Gastroesophageal sphincter (tissue), 4 donors: ENCODE results near the gene DAZAP2. TPM values are rescaled to one million over a fixed set of nuclear protein-coding genes. Genes with fewer than 3 reads are reported as not detected.

Experiments used
- ATAC-seq: fragments of 150-250 bp; one replicate; pipeline ENCODE4 v1.9.1; 2016; ENCODE audit warnings: mild to moderate bottlenecking, moderate library complexity
- H3K27ac ChIP-seq, 4 donors: fragments of 200-600 bp; sonication (generic) in 3 of 4; 1 replicate in 3 of 4; 2 replicates in 1 of 4; pipeline ENCODE4 v1.5.1; 2016 to 2019
- H3K27me3 ChIP-seq: fragments of 200-600 bp; sonication (generic); one replicate; pipeline ENCODE4 v1.5.1; 2019
- H3K36me3 ChIP-seq, 2 donors: fragments of 200-600 bp; sonication (generic); one replicate each; pipeline ENCODE4 v1.5.1; 2019; ENCODE audit warnings: control low read depth in 1 of 2
- H3K4me1 ChIP-seq, 3 donors: fragments of 200-600 bp; sonication (generic); 1 replicate in 2 of 3; 2 replicates in 1 of 3; pipeline ENCODE4 v1.5.1; 2016 to 2019; ENCODE audit warnings: control low read depth in 2 of 3
- H3K4me3 ChIP-seq, 2 donors: fragments of 200-600 bp; sonication (generic); one replicate each; pipeline ENCODE4 v1.5.1; 2019; ENCODE audit warnings: mild to moderate bottlenecking in 1 of 2, moderate library complexity in 1 of 2
- H3K9me3 ChIP-seq, 3 donors: fragments of 200-600 bp; sonication (generic); one replicate each; pipeline ENCODE4 v1.5.1; 2017 to 2019; ENCODE audit warnings: control low read depth in 2 of 3
- CTCF ChIP-seq, 4 experiments: fragments of 200-600 bp in 2 of 4; fragments of 450-650 bp in 2 of 4; sonication (generic) in 1 of 4; IDR thresholded peaks; one replicate each; pipeline ENCODE4 v1.5.1; 2017 to 2019; ENCODE audit warnings: antibody characterized with exemption in 4 of 4, mild to moderate bottlenecking in 2 of 4, moderate library complexity in 2 of 4
- EP300 ChIP-seq: sonication (generic); formaldehyde crosslinking; IDR thresholded peaks from one replicate; pipeline ENCODE4 v1.6.1; 2017; ENCODE audit warnings: antibody characterized with exemption, mild to moderate bottlenecking
- POLR2A ChIP-seq, 2 donors: fragments of 450-650 bp; IDR thresholded peaks; one replicate each; pipeline ENCODE4 v1.6.1; 2017; ENCODE audit warnings: antibody characterized with exemption in 2 of 2, mild to moderate bottlenecking in 2 of 2, moderate library complexity in 1 of 2
- POLR2AphosphoS5 ChIP-seq: sonication (generic); formaldehyde crosslinking; IDR thresholded peaks from one replicate; pipeline ENCODE4 v1.6.1; 2017; ENCODE audit warnings: antibody characterized with exemption
- WGBS, 2 donors: methylation state at CpG; one replicate each; pipeline ENCODE4 v1.1.5; 2018; ENCODE audit warnings: low coverage in 1 of 2; 5-methylcytosine and 5-hydroxymethylcytosine counted together
- total RNA-seq, 4 donors: library from RNA; depleted of rRNA; stranded (reverse); fragments of >200 nt; gene quantifications; one replicate each; pipeline ENCODE4 v1.1.0, GENCODE V29; 2016

The DAZAP2 gene
- total RNA-seq, 4 donors from 2014 or later = 261 to 337 (median 311) TPM

DNA sequence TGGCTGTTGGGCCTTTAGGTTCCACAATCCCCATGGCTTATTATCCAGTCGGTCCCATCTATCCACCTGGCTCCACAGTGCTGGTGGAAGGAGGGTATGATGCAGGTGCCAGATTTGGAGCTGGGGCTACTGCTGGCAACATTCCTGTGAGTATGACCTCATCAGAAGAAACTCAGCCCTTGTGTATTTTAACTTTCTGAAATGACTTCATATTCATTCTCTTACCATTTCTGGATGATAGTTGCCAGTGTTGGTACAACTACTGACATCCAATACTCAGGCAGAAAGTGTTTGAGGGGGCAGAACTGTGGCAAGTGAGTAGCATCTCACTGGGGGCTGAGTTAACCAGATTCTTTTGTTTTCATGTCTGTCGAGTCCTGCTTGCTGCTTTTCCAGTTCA, 2.3 kb downstream of the DAZAP2 start:
- Histone ChIP-seq H3K4me1 (peaks cover 3 to 50% (median 11%) of the 10 kb centered on the region in 3 donors), H3K9me3 (no peaks in the 10 kb centered on the region), H3K27ac (peak overlapping the region in 3 of 4 donors; percentile 17 to 100 (median 21)), H3K27me3 (no peaks in the 10 kb centered on the region), H3K4me3 (peak overlapping the region in 1 of 2 donors; percentile 88), H3K36me3 (peaks cover 0 to 59% of the 10 kb centered on the region in 2 donors)
- TF ChIP-seq POLR2AphosphoS5 = no peak
- TF ChIP-seq EP300 = no peak
- TF ChIP-seq CTCF (IDR thresholded peaks at IDR 0.05) = no peak
- no peak for TF ChIP-seq POLR2A (IDR thresholded peaks at IDR 0.05)
- WGBS, 2 donors = 57 to 60% methylated on average over 1 of the region's 2 CpGs
- ATAC-seq = no peak

DNA sequence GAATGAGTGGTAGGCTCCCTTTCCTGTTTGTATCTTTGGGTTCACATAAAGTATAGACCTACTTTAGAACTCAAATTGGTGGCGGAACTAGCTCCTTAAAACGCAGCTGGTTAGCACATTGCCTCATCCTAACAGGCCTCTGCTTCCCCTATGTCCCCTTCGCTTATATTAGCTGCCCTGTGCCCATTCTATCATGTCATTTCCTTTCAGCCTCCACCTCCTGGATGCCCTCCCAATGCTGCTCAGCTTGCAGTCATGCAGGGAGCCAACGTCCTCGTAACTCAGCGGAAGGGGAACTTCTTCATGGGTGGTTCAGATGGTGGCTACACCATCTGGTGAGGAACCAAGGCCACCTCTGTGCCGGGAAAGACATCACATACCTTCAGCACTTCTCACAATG, 3.5 kb downstream of the DAZAP2 start:
- H3K27ac ChIP-seq = no peak overlapping the region
- peaks cover 3 to 55% (median 11%) of the 10 kb centered on the region in 3 donors for H3K4me1 ChIP-seq
- H3K27me3 ChIP-seq = no peaks in the 10 kb centered on the region
- peaks cover 0 to 63% of the 10 kb centered on the region in 2 donors for H3K36me3 ChIP-seq
- ATAC-seq = no peak
- no peak overlapping the region for H3K4me3 ChIP-seq
- H3K9me3 ChIP-seq = no peaks in the 10 kb centered on the region
- 80 to 88% methylated on average over 3 to 7 of the region's 7 CpGs for whole genome bisulfite sequencing, 2 donors
- no peak for TF ChIP-seq CTCF (IDR thresholded peaks at IDR 0.05)

DNA sequence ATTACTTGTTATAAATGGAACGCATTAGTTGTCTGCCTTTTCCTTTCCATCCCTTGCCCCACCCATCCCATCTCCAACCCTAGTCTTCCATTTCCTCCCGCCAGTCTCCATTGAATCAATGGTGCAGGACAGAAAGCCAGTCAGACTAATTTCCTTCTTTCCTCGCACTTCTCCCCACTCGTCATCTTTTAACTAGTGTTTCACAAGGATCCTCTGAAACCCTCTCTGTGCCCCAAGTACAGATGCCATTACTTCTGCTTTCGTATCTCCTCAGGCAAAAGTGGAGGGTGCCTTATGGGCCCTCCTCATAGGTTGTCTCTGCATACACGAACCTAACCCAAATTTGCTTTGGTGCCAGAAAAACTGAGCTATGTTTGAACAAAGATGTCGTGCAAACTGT, 4.2 kb downstream of the DAZAP2 start:
- 59 to 66% methylated on average over 6 to 7 of the region's 7 CpGs for WGBS, 2 donors
- H3K27ac ChIP-seq = no peak overlapping the region
- no peaks in the 10 kb centered on the region for H3K27me3 ChIP-seq
- H3K9me3 ChIP-seq = no peaks in the 10 kb centered on the region
- no peak for ATAC-seq
- no peak for TF ChIP-seq EP300
- no peak for TF ChIP-seq POLR2AphosphoS5
- no peak for TF ChIP-seq CTCF (IDR thresholded peaks at IDR 0.05)
- TF ChIP-seq POLR2A (IDR thresholded peaks at IDR 0.05) = no peak
- H3K36me3 ChIP-seq = peaks cover 0 to 63% of the 10 kb centered on the region in 2 donors
- peaks cover 3 to 61% (median 11%) of the 10 kb centered on the region in 3 donors for H3K4me1 ChIP-seq
- no peak overlapping the region for H3K4me3 ChIP-seq

GRCh38 chr12:51244269-51244668, 5.6 kb downstream of the DAZAP2 start:
- peaks cover 3 to 57% (median 11%) of the 10 kb centered on the region in 3 donors for H3K4me1 ChIP-seq
- 76 to 86% methylated on average over 4 of the region's 4 CpGs for WGBS, 2 donors
- H3K27ac ChIP-seq = no peak overlapping the region
- ATAC-seq = no peak
- TF ChIP-seq CTCF (IDR thresholded peaks at IDR 0.05) = no peak
- TF ChIP-seq POLR2AphosphoS5 = peak; percentile 30
- no peak overlapping the region for H3K4me3 ChIP-seq
- H3K27me3 ChIP-seq = no peaks in the 10 kb centered on the region
- no peaks in the 10 kb centered on the region for H3K9me3 ChIP-seq
- H3K36me3 ChIP-seq = peaks cover 0 to 63% of the 10 kb centered on the region in 2 donors

- no peak for ATAC-seq
- peak overlapping the region in 2 of 4 donors; percentile 18 to 29 for H3K27ac ChIP-seq
- H3K36me3 ChIP-seq = peaks cover 0 to 56% of the 10 kb centered on the region in 2 donors
These were observed 7.0 kb downstream of the DAZAP2 start for GRCh38 chr12:51245476-51246253.

More at GRCh38 chr12:51245476-51246253, 7.0 kb downstream of the DAZAP2 start:
- no peak overlapping the region for H3K4me3 ChIP-seq
- H3K9me3 ChIP-seq = no peaks in the 10 kb centered on the region
- H3K27me3 ChIP-seq = no peaks in the 10 kb centered on the region
- WGBS, 2 donors = 88 to 93% methylated on average over 9 to 11 of the region's 11 CpGs
- TF ChIP-seq POLR2AphosphoS5 (no peak), POLR2A (IDR thresholded peaks at IDR 0.05) (no peak), EP300 (no peak)
- H3K4me1 ChIP-seq = peaks cover 0 to 46% (median 5%) of the 10 kb centered on the region in 3 donors
